ENCODE measurements around the gene NEUROG1. TPM values are rescaled to one million over a fixed set of nuclear protein-coding genes. Genes with fewer than 3 reads are reported as not detected.
A peak's percentile ranks its signal among the peaks of the same experiment; 100 is the strongest.

NEUROG1 gene
- total and polyA plus RNA-seq, 10 donors: not detected

DNA sequence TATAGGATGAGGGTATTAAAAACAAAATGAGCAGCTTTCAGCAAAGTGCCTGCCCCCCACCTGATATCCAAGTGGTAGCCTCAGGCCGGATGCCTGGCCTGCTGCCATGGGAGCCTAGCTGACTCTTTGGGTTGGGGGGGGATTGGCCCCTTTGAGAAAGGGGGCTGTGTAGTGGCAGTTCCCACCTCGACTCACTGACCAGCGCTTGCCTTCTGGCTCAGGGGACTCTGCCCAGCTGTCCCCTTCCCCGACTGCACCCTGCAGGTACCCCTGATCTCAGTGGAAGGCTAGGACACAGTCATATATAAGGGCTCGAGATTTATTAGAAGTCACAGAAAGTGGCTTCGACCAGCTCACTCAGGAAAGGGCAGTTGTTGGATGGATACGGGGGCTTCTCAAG, 1.5 kb upstream of the NEUROG1 start:
- Histone ChIP-seq H3K9me3 (no peaks in the 10 kb centered on the region), H3K4me3 (no peak overlapping the region), H3K36me3 (no peaks in the 10 kb centered on the region), H3K27me3 (replicated peaks in 1 of 7) (peaks cover 0 to 100% (median 72%) of the 10 kb centered on the region in 7 donors), H3K4me1 (peaks cover 0 to 23% (median 19%) of the 10 kb centered on the region in 6 donors), H3K27ac (no peak overlapping the region)
- no peak for DNase-seq
- 46 to 68% (median 56%) methylated on average over 5 to 7 of the region's 7 CpGs for WGBS, 5 donors
- TF ChIP-seq POLR2AphosphoS5 (IDR thresholded peaks at IDR 0.05): no peak
- TF ChIP-seq POLR2A (IDR thresholded peaks at IDR 0.05): no peak
- TF ChIP-seq, protein P1, sequence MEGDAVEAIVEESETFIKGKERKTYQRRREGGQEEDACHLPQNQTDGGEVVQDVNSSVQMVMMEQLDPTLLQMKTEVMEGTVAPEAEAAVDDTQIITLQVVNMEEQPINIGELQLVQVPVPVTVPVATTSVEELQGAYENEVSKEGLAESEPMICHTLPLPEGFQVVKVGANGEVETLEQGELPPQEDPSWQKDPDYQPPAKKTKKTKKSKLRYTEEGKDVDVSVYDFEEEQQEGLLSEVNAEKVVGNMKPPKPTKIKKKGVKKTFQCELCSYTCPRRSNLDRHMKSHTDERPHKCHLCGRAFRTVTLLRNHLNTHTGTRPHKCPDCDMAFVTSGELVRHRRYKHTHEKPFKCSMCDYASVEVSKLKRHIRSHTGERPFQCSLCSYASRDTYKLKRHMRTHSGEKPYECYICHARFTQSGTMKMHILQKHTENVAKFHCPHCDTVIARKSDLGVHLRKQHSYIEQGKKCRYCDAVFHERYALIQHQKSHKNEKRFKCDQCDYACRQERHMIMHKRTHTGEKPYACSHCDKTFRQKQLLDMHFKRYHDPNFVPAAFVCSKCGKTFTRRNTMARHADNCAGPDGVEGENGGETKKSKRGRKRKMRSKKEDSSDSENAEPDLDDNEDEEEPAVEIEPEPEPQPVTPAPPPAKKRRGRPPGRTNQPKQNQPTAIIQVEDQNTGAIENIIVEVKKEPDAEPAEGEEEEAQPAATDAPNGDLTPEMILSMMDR (IDR thresholded peaks at IDR 0.05 in 8 of 11, conservative IDR thresholded peaks at IDR 0.05 in 3 of 11): no peak
- intact Hi-C loops (cut with DNase I; ENCODE audit: low total_unique reads): no loop called here

DNA sequence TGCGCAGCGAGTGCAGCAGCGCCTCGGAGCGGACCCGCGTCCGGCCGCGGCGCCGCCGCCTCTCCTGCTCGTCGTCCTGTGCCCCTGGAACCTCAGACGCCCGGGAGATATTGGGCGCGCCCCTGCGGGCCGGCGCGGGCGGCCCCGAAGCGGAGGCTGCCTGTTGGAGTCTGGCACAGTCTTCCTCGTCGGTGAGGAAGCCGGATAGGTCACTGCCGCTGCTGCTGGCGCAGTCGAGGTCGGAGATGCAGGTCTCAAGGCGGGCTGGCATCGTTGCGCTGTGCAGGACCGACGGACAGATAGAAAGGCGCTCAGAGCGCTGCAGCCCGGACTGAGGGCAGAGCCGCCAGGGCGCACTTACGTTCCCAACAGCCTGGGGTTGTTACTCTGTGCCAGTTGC, 344 bp downstream of the NEUROG1 start:
- peak overlapping the region in 7 of 8 donors; percentile 1 to 56 (median 13) for H3K4me3 ChIP-seq
- WGBS, 5 donors: 1 to 8% (median 5%) methylated on average over 25 to 44 of the region's 44 CpGs
- intact Hi-C loops (cut with DNase I; ENCODE audit: low total_unique reads): no loop called here

DNA sequence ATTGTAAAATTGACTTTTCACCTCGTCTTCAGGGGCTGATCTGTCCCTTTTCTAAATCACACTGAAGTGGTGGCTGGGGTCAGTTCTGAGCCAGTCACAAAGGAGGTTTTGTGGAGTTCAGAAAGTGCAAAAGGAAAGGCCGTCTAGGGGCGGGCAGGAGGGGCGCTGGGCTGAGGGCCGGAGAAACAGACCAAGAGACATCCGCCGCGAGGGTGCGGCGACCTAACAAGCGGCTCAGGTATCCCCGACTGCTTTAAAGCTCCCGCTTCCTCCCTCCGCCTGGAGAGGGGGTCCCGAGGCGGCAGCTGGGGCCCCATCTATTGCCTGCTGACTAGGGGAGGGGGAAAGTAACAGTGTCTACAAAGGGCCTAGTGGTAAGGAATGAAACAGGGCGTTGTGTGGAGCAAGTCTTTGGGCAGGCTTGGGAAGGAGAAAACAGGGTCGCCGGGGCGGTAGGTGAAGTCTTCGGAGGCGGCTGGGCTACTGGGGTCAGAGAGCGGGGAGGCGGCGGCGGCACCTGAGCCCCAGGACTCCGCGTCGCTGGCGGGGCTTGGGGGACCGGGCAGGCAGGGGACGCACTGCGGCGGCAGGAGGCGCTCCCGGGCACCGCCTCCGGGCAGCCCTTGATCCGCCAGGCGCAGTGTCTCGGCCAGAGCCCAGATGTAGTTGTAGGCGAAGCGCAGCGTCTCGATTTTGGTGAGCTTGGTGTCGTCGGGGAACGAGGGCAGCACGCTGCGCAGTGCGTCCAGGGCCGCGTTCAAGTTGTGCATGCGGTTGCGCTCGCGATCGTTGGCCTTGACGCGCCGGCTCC, 950 bp downstream of the NEUROG1 start:
- TF ChIP-seq, protein P1 (IDR thresholded peaks at IDR 0.05 in 8 of 11, conservative IDR thresholded peaks at IDR 0.05 in 3 of 11): peak in 1 of 11 experiments; percentile 15
- no peak for TF ChIP-seq POLR2AphosphoS5 (IDR thresholded peaks at IDR 0.05)
- WGBS, 5 donors: 4 to 10% (median 5%) methylated on average over 30 to 61 of the region's 61 CpGs
- Histone ChIP-seq H3K27ac (no peak overlapping the region), H3K4me1 (peaks cover 0 to 22% (median 19%) of the 10 kb centered on the region in 6 donors), H3K9me3 (peaks cover 0 to 3% (median 0%) of the 10 kb centered on the region in 8 donors), H3K4me3 (peak overlapping the region in 6 of 8 donors; percentile 5 to 56 (median 16)), H3K27me3 (replicated peaks in 1 of 7) (peaks cover 0 to 100% (median 61%) of the 10 kb centered on the region in 7 donors), H3K36me3 (no peaks in the 10 kb centered on the region)
- no peak for DNase-seq
- intact Hi-C loops (cut with DNase I; ENCODE audit: low total_unique reads): no loop called here

More for the DNA sequence above, 344 bp downstream of the NEUROG1 start:
- H3K9me3 ChIP-seq: no peaks in the 10 kb centered on the region
- no peak for DNase-seq
- peaks cover 0 to 22% (median 19%) of the 10 kb centered on the region in 6 donors for H3K4me1 ChIP-seq
- no peaks in the 10 kb centered on the region for H3K36me3 ChIP-seq
- TF ChIP-seq, protein P1 (IDR thresholded peaks at IDR 0.05 in 8 of 11, conservative IDR thresholded peaks at IDR 0.05 in 3 of 11): no peak
- TF ChIP-seq POLR2A (IDR thresholded peaks at IDR 0.05): no peak
- no peak for TF ChIP-seq POLR2AphosphoS5 (IDR thresholded peaks at IDR 0.05)
- peaks cover 0 to 100% (median 67%) of the 10 kb centered on the region in 7 donors for H3K27me3 ChIP-seq (replicated peaks in 1 of 7)
- no peak overlapping the region for H3K27ac ChIP-seq

DNA sequence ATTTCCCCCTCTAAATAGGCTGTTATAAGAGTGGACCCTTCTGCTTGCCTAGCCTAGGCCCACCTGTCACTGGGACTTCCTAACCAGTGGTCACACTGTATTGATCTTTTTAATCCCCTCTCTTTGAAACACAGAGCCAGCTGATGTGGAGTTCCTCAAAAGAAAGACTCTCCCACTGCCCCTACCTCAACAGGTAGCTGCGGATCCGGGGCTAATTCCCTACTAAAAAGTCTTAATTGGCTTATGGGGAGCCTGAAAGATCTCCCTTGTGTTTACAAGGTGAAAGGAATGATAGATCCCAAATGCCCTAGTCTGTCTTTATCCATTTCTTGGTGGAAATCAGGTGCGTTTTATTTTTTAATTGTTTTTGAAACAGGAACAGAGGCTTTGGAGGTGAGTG, 2.0 kb downstream of the NEUROG1 start:
- TF ChIP-seq POLR2AphosphoS5 (IDR thresholded peaks at IDR 0.05) (no peak), POLR2A (IDR thresholded peaks at IDR 0.05) (no peak)
- TF ChIP-seq, protein P1 (IDR thresholded peaks at IDR 0.05 in 8 of 11, conservative IDR thresholded peaks at IDR 0.05 in 3 of 11): no peak
- Histone ChIP-seq H3K4me1 (peaks cover 0 to 22% (median 19%) of the 10 kb centered on the region in 6 donors), H3K9me3 (peaks cover 0 to 6% (median 0%) of the 10 kb centered on the region in 8 donors), H3K4me3 (no peak overlapping the region), H3K27ac (no peak overlapping the region), H3K27me3 (replicated peaks in 1 of 7) (peaks cover 0 to 99% (median 60%) of the 10 kb centered on the region in 7 donors), H3K36me3 (no peaks in the 10 kb centered on the region)
- no peak for DNase-seq
- 18 to 23% (median 21%) methylated on average over 3 of the region's 3 CpGs for WGBS, 5 donors
- intact Hi-C loops (cut with DNase I; ENCODE audit: low total_unique reads): no loop called here
